Keratinocyte (primary cell): ENCODE data around the gene DUSP11.

Source experiments
- CTCF ChIP-seq, 3 experiments: IDR thresholded peaks in 1 of 3; conservative IDR thresholded peaks in 1 of 3; optimal IDR thresholded peaks in 1 of 3; 2 replicates in 2 of 3; 3 replicates in 1 of 3; pipeline versions ENCODE3 to v1.5.1; 2011; ENCODE audit warnings: low read length in 3 of 3, mild to moderate bottlenecking in 3 of 3, moderate library complexity in 2 of 3, control low read depth in 1 of 3, inconsistent platforms in 1 of 3; ENCODE audit not compliant: insufficient read depth in 2 of 3; ENCODE audit errors: extremely low read depth in 1 of 3
- EZH2 ChIP-seq: IDR thresholded peaks from one replicate; pipeline ENCODE4 v1.6.1; 2012; ENCODE audit warnings: inconsistent platforms, mild to moderate bottlenecking, low read length, moderate library complexity

- TF ChIP-seq CTCF (optimal IDR thresholded peaks at IDR 0.05 in 1 of 3, IDR thresholded peaks at IDR 0.05 in 1 of 3, conservative IDR thresholded peaks at IDR 0.05 in 1 of 3; ENCODE audit: extremely low read depth in 1 of 3, insufficient read depth in 2 of 3, low read length in 3 of 3) (no peak), EZH2 (no peak)
Observed at GRCh38 chr2:73770725-73771124, 9.2 kb downstream of the DUSP11 start.
